ENCODE results near the gene IL1RAPL1. TPM values are rescaled to one million over a fixed set of nuclear protein-coding genes. Genes with fewer than 3 reads are reported as not detected.

Gene IL1RAPL1
- total RNA-seq, 2 donors from 2014 or later: not detected

- Mint-ChIP-seq H3K4me1 (ENCODE audit: low read depth) (no peaks in the 10 kb centered on the region), H3K27ac (no peak overlapping the region), H3K4me3 (no peak overlapping the region), H3K36me3 (ENCODE audit: insufficient read depth in 2 of 2) (no peaks in the 10 kb centered on the region), H3K9me3 (peaks cover 0 to 1% of the 10 kb centered on the region in 2 donors), H3K27me3 (ENCODE audit: low read depth) (no peaks in the 10 kb centered on the region)
- ATAC-seq (replicated peaks in 1 of 2): no peak
- DNase-seq: no peak
Observed at GRCh38 chrX:29468911-29469494, 881.8 kb downstream of the IL1RAPL1 start.

GRCh38 chrX:29470030-29470429 lies 882.8 kb downstream of the IL1RAPL1 start:
- H3K27ac Mint-ChIP-seq: no peak overlapping the region
- no peaks in the 10 kb centered on the region for H3K36me3 Mint-ChIP-seq (ENCODE audit: insufficient read depth in 2 of 2)
- no peaks in the 10 kb centered on the region for H3K9me3 Mint-ChIP-seq
- H3K4me1 Mint-ChIP-seq (ENCODE audit: low read depth): no peaks in the 10 kb centered on the region
- DNase-seq (no peak), ATAC-seq (replicated peaks in 1 of 2) (no peak)
- no peaks in the 10 kb centered on the region for H3K27me3 Mint-ChIP-seq (ENCODE audit: low read depth)
- no peak overlapping the region for H3K4me3 Mint-ChIP-seq

- Mint-ChIP-seq H3K4me1 (ENCODE audit: low read depth) (no peaks in the 10 kb centered on the region), H3K27ac (no peak overlapping the region), H3K36me3 (ENCODE audit: insufficient read depth in 2 of 2) (no peaks in the 10 kb centered on the region), H3K4me3 (no peak overlapping the region), H3K9me3 (no peaks in the 10 kb centered on the region), H3K27me3 (ENCODE audit: low read depth) (no peaks in the 10 kb centered on the region)
- ATAC-seq (replicated peaks in 1 of 2) (no peak), DNase-seq (no peak)
Observed at GRCh38 chrX:29471829-29472228, 884.6 kb downstream of the IL1RAPL1 start.

GRCh38 chrX:29477878-29478277 lies 890.6 kb downstream of the IL1RAPL1 start:
- H3K4me1 Mint-ChIP-seq (ENCODE audit: low read depth): no peaks in the 10 kb centered on the region
- peaks cover 0 to 4% of the 10 kb centered on the region in 2 donors for H3K36me3 Mint-ChIP-seq (ENCODE audit: insufficient read depth in 2 of 2)
- H3K27me3 Mint-ChIP-seq (ENCODE audit: low read depth): peaks cover 7% of the 10 kb centered on the region
- ATAC-seq (replicated peaks in 1 of 2): no peak
- H3K9me3 Mint-ChIP-seq: peaks cover 0 to 5% of the 10 kb centered on the region in 2 donors
- no peak overlapping the region for H3K4me3 Mint-ChIP-seq
- no peak overlapping the region for H3K27ac Mint-ChIP-seq
- DNase-seq: no peak

GRCh38 chrX:29478336-29479069 lies 891.3 kb downstream of the IL1RAPL1 start:
- DNase-seq (no peak), ATAC-seq (replicated peaks in 1 of 2) (no peak)
- peaks cover 0 to 5% of the 10 kb centered on the region in 2 donors for H3K9me3 Mint-ChIP-seq
- peaks cover 0 to 4% of the 10 kb centered on the region in 2 donors for H3K36me3 Mint-ChIP-seq (ENCODE audit: insufficient read depth in 2 of 2)
- H3K4me1 Mint-ChIP-seq (ENCODE audit: low read depth): no peaks in the 10 kb centered on the region
- no peak overlapping the region for H3K4me3 Mint-ChIP-seq
- no peak overlapping the region for H3K27ac Mint-ChIP-seq
- H3K27me3 Mint-ChIP-seq (ENCODE audit: low read depth): peaks cover 7% of the 10 kb centered on the region

GRCh38 chrX:29487214-29487613 lies 900.0 kb downstream of the IL1RAPL1 start:
- Mint-ChIP-seq H3K27ac (no peak overlapping the region), H3K4me1 (ENCODE audit: low read depth) (no peaks in the 10 kb centered on the region), H3K36me3 (ENCODE audit: insufficient read depth in 2 of 2) (no peaks in the 10 kb centered on the region), H3K27me3 (ENCODE audit: low read depth) (no peaks in the 10 kb centered on the region), H3K9me3 (no peaks in the 10 kb centered on the region), H3K4me3 (no peak overlapping the region)
- no peak for ATAC-seq (replicated peaks in 1 of 2)
- no peak for DNase-seq

GRCh38 chrX:29487714-29488113 lies 900.5 kb downstream of the IL1RAPL1 start:
- Mint-ChIP-seq H3K9me3 (no peaks in the 10 kb centered on the region), H3K27me3 (ENCODE audit: low read depth) (no peaks in the 10 kb centered on the region), H3K4me1 (ENCODE audit: low read depth) (no peaks in the 10 kb centered on the region), H3K27ac (no peak overlapping the region), H3K4me3 (no peak overlapping the region), H3K36me3 (ENCODE audit: insufficient read depth in 2 of 2) (no peaks in the 10 kb centered on the region)
- no peak for ATAC-seq (replicated peaks in 1 of 2)
- DNase-seq: no peak

- Mint-ChIP-seq H3K4me1 (ENCODE audit: low read depth) (no peaks in the 10 kb centered on the region), H3K4me3 (no peak overlapping the region), H3K36me3 (ENCODE audit: insufficient read depth in 2 of 2) (no peaks in the 10 kb centered on the region), H3K9me3 (no peaks in the 10 kb centered on the region), H3K27me3 (ENCODE audit: low read depth) (no peaks in the 10 kb centered on the region), H3K27ac (no peak overlapping the region)
- ATAC-seq (replicated peaks in 1 of 2) (no peak), DNase-seq (no peak)
Observed at GRCh38 chrX:29488919-29489318, 901.7 kb downstream of the IL1RAPL1 start.

- H3K9me3 Mint-ChIP-seq: no peaks in the 10 kb centered on the region
- DNase-seq: no peak
- H3K36me3 Mint-ChIP-seq (ENCODE audit: insufficient read depth in 2 of 2): no peaks in the 10 kb centered on the region
- no peaks in the 10 kb centered on the region for H3K4me1 Mint-ChIP-seq (ENCODE audit: low read depth)
- H3K27ac Mint-ChIP-seq: no peak overlapping the region
- no peak overlapping the region for H3K4me3 Mint-ChIP-seq
- H3K27me3 Mint-ChIP-seq (ENCODE audit: low read depth): no peaks in the 10 kb centered on the region
- no peak for ATAC-seq (replicated peaks in 1 of 2)
Observed at GRCh38 chrX:29490606-29491005, 903.4 kb downstream of the IL1RAPL1 start.

GRCh38 chrX:29491659-29492058 lies 904.4 kb downstream of the IL1RAPL1 start:
- ATAC-seq (replicated peaks in 1 of 2) (no peak), DNase-seq (no peak)
- Mint-ChIP-seq H3K4me3 (no peak overlapping the region), H3K36me3 (ENCODE audit: insufficient read depth in 2 of 2) (no peaks in the 10 kb centered on the region), H3K27me3 (ENCODE audit: low read depth) (no peaks in the 10 kb centered on the region), H3K27ac (no peak overlapping the region), H3K4me1 (ENCODE audit: low read depth) (no peaks in the 10 kb centered on the region), H3K9me3 (peaks cover 0 to 2% of the 10 kb centered on the region in 2 donors)

- Mint-ChIP-seq H3K36me3 (ENCODE audit: insufficient read depth in 2 of 2) (no peaks in the 10 kb centered on the region), H3K27ac (no peak overlapping the region), H3K4me1 (ENCODE audit: low read depth) (no peaks in the 10 kb centered on the region), H3K4me3 (no peak overlapping the region), H3K9me3 (peaks cover 0 to 3% of the 10 kb centered on the region in 2 donors), H3K27me3 (ENCODE audit: low read depth) (no peaks in the 10 kb centered on the region)
- DNase-seq (no peak), ATAC-seq (replicated peaks in 1 of 2) (no peak)
Observed at GRCh38 chrX:29496636-29497180, 909.5 kb downstream of the IL1RAPL1 start.

- peaks cover 3 to 7% of the 10 kb centered on the region in 2 donors for H3K9me3 Mint-ChIP-seq
- no peaks in the 10 kb centered on the region for H3K4me1 Mint-ChIP-seq (ENCODE audit: low read depth)
- H3K27me3 Mint-ChIP-seq (ENCODE audit: low read depth): no peaks in the 10 kb centered on the region
- H3K36me3 Mint-ChIP-seq (ENCODE audit: insufficient read depth in 2 of 2): no peaks in the 10 kb centered on the region
- H3K4me3 Mint-ChIP-seq: no peak overlapping the region
- no peak for DNase-seq
- ATAC-seq (replicated peaks in 1 of 2): no peak
- H3K27ac Mint-ChIP-seq: no peak overlapping the region
Observed at GRCh38 chrX:29506729-29507128, 919.5 kb downstream of the IL1RAPL1 start.

- no peaks in the 10 kb centered on the region for H3K36me3 Mint-ChIP-seq (ENCODE audit: insufficient read depth in 2 of 2)
- no peaks in the 10 kb centered on the region for H3K27me3 Mint-ChIP-seq (ENCODE audit: low read depth)
- ATAC-seq (replicated peaks in 1 of 2) (no peak), DNase-seq (no peak)
- H3K4me1 Mint-ChIP-seq (ENCODE audit: low read depth): no peaks in the 10 kb centered on the region
- no peak overlapping the region for H3K27ac Mint-ChIP-seq
- H3K4me3 Mint-ChIP-seq: no peak overlapping the region
- peaks cover 0 to 3% of the 10 kb centered on the region in 2 donors for H3K9me3 Mint-ChIP-seq
Observed at GRCh38 chrX:29518100-29518499, 930.9 kb downstream of the IL1RAPL1 start.
